Esophagus squamous epithelium (tissue), 4 donors: Measurements from ENCODE around the gene PSMB7.

Experiments
- CTCF ChIP-seq, 6 experiments: fragments of 450-650 bp in 4 of 6; fragments of 200-600 bp in 2 of 6; sonication (generic) in 2 of 6; IDR thresholded peaks; one replicate each; pipeline ENCODE4 v1.5.1; 2016 to 2019; ENCODE audit warnings: antibody characterized with exemption in 6 of 6, mild to moderate bottlenecking in 4 of 6, moderate library complexity in 4 of 6
- POLR2A ChIP-seq, 4 donors: fragments of 450-650 bp; IDR thresholded peaks; one replicate each; pipeline ENCODE4 v1.6.1; 2017; ENCODE audit warnings: antibody characterized with exemption in 4 of 4, mild to moderate bottlenecking in 4 of 4, moderate library complexity in 3 of 4

GRCh38 chr9:124323904-124324303 lies 91.3 kb downstream of the PSMB7 start:
- TF ChIP-seq CTCF (IDR thresholded peaks at IDR 0.05) = no peak
- no peak for TF ChIP-seq POLR2A (IDR thresholded peaks at IDR 0.05)
